K562 treated with DMSO at 1 percent for 48 hours (cell line): ENCODE data around the gene CRYGD. TPM values are rescaled to one million over a fixed set of nuclear protein-coding genes. Genes with fewer than 3 reads are reported as not detected.

Experiments used
- total RNA-seq: library from RNA; unstranded; fragments of 300-600 nt; gene quantifications from 2 replicates; pipeline ENCODE4 v1.2.3, GENCODE V29; 2022; ENCODE audit warnings: low replicate concordance; ENCODE audit errors: extremely low read depth

The CRYGD gene
- not detected in 2 replicates for total RNA-seq

DNA sequence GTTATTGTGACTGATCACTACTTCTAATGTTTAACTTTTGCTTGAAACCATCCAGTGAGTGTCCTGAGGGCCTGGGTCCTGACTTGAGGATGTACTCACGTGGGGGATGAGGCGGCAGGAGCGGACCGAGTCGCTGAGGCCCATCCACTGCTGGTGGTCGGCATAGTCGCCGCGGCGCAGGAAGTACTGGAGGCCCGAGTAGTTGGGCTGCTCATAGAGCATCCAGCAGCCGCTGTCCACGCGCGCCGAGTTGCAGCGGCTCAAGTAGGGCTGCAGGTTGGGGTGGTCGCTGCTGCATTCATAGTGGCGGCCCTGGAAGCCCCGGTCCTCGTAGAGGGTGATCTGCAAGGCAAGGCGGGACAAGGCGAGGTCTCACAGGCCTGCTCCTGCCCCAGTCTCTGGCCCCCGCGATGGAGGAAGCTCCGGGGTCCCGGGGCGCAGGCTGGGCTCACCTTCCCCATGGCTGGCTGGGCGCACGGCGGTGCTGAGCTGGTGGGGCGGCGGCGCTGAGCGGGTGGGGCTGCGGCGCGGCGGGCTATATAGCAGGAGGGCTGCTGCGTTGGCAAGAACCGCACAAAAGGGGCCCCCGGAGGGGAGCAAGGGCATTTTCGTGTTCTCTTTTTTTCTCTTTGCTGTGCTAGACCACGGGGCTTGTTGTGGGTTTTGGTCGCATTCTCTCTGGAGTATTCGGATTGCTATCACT is at the start of gene CRYGD:
TSS of gene CRYGD (minus strand) at position 512 of the 703 bp plus-strand sequence. CDS start at position 461, 51 bp downstream.

GRCh38 chr2:208163489-208163888 is 39.2 kb upstream of the CRYGD start, which contains the start of gene CRYGA:
CRYGA (minus strand) TSS chr2:208163589; CDS start chr2:208163556, 33 bp downstream.

GRCh38 chr2:208146006-208146405 is 21.7 kb upstream of the CRYGD start, which contains the start of gene CRYGB:
CRYGB (minus strand) TSS chr2:208146158; CDS start chr2:208146120, 38 bp downstream.

DNA sequence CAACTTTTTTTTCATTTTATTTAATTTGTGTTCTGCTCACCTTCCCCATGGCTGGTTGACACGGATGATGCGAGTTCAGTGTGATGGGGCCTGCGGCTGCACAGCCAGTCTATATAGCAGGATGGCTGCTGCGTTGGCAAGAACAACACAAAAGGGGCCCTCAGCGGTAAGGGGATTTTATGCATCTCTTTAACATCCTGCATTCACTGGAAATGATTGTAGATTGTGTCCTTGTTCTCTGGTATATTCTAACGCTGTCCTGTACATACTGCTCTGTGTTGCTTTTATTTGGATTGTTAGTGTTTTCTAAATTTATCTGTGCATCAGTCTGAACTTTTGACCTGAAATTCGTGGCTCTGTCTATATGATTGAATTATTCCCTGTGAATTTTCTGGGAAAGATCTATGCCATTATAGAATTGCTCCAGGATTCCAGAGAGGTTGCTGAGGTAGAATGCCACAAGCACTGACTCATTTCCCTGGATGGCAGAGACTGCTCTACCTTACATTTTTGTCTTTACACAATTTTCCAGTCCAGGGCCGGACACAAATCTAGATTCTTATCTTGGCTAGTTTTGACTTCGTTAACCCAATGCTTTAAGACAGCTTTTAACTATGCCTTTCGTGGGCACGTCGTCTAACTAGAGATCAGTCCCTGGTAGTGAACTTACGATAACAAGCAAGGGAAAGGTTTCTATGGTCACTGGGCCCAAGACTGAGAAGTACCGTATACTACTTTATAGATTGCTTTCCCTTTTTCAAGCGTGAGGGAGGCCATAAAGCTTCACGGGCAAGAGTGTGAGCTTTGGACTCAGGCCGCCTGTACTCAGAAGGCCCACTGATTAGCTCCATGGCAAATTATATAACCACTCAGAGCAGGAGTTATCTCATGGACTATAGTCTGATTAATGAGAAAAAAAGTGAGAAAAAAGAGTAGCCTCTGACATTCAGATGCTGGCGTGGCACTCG is 5.7 kb upstream of the CRYGD start, which contains the start of gene CRYGC:
TSS of gene CRYGC (minus strand) at position 85 of the 968 bp plus-strand sequence. CDS start at position 49, 36 bp downstream.

Other genes starting within 250 kb of the CRYGD start
- not detected in 2 replicates for gene PLEKHM3, start 99.0 kb downstream of the CRYGD start, total RNA-seq
- gene CRYGC, start 5.3 kb upstream of the CRYGD start, total RNA-seq: not detected in 2 replicates
- gene CRYGB, start 21.6 kb upstream of the CRYGD start, total RNA-seq: not detected in 2 replicates
- gene CRYGA, start 39.1 kb upstream of the CRYGD start, total RNA-seq: not detected in 2 replicates
- gene C2orf80, start 65.5 kb upstream of the CRYGD start, total RNA-seq: not detected in 2 replicates
- gene IDH1, start 130.5 kb upstream of the CRYGD start, total RNA-seq: not detected in 2 replicates
- not detected in 2 replicates for gene PIKFYVE, start 141.7 kb upstream of the CRYGD start, total RNA-seq